AG09319 (cell line): ENCODE results near the gene ADAMTSL3.

ENCODE experiments used
- DNase-seq: peaks from one replicate; pipeline ENCODE4 v3.0.0-alpha.2; 2010; ENCODE audit warnings: low read depth; ENCODE audit errors: extremely low read depth
- TF ChIP-seq, protein P1 (sequence below): IDR thresholded peaks from 2 replicates; pipeline ENCODE4 v1.5.1; 2011; ENCODE audit warnings: low read depth, mild to moderate bottlenecking, inconsistent platforms, low read length, moderate library complexity

Gene ADAMTSL3

GRCh38 chr15:83904107-83905040 is 250.5 kb downstream of the ADAMTSL3 start:
- no peak for DNase-seq
- TF ChIP-seq, protein P1, sequence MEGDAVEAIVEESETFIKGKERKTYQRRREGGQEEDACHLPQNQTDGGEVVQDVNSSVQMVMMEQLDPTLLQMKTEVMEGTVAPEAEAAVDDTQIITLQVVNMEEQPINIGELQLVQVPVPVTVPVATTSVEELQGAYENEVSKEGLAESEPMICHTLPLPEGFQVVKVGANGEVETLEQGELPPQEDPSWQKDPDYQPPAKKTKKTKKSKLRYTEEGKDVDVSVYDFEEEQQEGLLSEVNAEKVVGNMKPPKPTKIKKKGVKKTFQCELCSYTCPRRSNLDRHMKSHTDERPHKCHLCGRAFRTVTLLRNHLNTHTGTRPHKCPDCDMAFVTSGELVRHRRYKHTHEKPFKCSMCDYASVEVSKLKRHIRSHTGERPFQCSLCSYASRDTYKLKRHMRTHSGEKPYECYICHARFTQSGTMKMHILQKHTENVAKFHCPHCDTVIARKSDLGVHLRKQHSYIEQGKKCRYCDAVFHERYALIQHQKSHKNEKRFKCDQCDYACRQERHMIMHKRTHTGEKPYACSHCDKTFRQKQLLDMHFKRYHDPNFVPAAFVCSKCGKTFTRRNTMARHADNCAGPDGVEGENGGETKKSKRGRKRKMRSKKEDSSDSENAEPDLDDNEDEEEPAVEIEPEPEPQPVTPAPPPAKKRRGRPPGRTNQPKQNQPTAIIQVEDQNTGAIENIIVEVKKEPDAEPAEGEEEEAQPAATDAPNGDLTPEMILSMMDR, result no peak

- TF ChIP-seq, protein P1, result no peak
- no peak for DNase-seq
Measured at GRCh38 chr15:83905556-83906273, 251.8 kb downstream of the ADAMTSL3 start.

DNA sequence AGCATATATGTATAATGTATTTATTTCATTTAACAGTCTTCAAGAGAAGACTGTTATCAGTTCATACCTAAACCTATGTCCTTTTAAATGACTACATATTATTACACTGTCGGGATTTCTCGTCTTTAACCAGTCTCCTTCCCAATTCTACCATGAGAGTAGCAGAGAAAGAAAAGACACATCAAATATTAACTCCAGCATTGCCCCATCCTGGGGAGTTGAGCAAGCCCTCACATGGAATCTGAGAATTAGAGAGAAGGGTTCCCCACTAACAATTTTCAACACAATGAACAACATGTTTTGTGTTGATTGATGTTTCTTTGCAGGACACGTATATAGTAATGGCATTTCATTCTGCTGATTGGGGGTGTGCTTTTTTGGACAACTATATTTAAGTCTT is 257.4 kb downstream of the ADAMTSL3 start:
- DNase-seq, result no peak
- TF ChIP-seq, protein P1, result no peak

DNA sequence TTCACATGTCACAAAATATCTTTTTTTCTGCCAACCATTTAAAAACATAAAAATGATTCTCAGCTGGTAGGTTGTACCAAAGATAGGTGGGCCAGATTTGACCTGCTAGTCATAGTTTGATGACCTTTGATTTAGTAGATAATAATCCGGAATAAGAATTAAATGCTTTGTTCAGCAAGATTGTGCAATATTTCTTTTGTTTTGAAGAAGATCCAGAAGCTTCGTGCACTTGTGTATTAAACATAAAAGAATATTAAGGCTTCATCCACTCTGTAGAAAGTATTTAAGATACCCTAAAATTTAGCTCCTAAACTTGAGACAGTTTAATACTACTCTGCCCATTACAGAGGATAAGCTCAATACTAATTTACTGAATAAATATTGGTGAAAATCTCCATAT is 258.4 kb downstream of the ADAMTSL3 start:
- no peak for DNase-seq
- TF ChIP-seq, protein P1, result no peak

- DNase-seq, result no peak
- TF ChIP-seq, protein P1, result no peak
Measured at GRCh38 chr15:83913034-83913632, 259.2 kb downstream of the ADAMTSL3 start.

DNA sequence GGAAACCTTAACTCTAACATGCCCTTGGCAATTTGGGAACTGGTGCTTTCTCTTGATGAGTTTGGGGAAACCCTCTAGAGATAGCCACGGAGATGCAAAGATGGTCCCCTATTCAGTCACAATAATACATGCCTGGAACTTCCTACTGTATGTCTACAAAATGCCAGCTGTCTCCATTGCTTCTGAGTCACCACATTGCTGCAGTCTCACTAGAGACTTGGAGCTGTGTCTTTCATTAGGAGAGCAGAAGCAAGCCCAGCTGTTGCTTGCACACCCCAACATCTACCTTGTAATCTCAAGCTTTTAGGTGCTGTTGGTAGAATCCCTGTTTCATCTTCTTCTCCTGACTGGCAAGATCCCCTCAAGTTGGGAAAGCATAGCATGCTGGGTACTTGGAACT is 261.0 kb downstream of the ADAMTSL3 start:
- TF ChIP-seq, protein P1, result no peak
- DNase-seq, result no peak
